ENCODE data around the gene CCDC184.

CCDC184 gene

DNA sequence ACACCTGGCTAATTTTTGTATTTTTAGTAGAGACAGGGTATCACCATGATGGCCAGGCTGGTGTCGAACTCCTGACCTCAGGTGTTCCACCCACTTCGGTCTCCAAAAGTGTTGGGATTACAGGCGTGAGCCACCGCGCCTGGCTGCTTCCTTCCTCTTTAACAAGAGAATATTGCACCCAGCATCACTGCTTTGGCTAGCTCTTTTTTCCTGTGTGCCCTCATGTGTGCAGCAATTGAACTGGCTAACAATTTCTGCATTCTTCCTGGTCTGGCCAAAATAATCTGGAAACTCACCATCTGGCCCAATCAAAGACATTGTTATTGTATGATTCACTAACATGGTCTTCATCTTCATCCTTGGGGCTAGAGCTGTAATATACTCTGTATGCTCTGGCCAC lies 23.4 kb upstream of the CCDC184 start:
- Histone ChIP-seq H3K36me3 (no peaks in the 10 kb centered on the region), H3K27me3 (peaks cover 0 to 4% of the 10 kb centered on the region in 2 donors), H3K4me3 (no peak overlapping the region), H3K27ac (no peak overlapping the region), H3K9me3 (no peaks in the 10 kb centered on the region), H3K4me1 (peaks cover 0 to 16% (median 12%) of the 10 kb centered on the region in 4 donors)
- intact Hi-C loops (cut with DNase I; ENCODE audit: low total_unique reads) = no loop called here
- TF ChIP-seq, protein P1, sequence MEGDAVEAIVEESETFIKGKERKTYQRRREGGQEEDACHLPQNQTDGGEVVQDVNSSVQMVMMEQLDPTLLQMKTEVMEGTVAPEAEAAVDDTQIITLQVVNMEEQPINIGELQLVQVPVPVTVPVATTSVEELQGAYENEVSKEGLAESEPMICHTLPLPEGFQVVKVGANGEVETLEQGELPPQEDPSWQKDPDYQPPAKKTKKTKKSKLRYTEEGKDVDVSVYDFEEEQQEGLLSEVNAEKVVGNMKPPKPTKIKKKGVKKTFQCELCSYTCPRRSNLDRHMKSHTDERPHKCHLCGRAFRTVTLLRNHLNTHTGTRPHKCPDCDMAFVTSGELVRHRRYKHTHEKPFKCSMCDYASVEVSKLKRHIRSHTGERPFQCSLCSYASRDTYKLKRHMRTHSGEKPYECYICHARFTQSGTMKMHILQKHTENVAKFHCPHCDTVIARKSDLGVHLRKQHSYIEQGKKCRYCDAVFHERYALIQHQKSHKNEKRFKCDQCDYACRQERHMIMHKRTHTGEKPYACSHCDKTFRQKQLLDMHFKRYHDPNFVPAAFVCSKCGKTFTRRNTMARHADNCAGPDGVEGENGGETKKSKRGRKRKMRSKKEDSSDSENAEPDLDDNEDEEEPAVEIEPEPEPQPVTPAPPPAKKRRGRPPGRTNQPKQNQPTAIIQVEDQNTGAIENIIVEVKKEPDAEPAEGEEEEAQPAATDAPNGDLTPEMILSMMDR (IDR thresholded peaks at IDR 0.05) = no peak
- DNase-seq = no peak

DNA sequence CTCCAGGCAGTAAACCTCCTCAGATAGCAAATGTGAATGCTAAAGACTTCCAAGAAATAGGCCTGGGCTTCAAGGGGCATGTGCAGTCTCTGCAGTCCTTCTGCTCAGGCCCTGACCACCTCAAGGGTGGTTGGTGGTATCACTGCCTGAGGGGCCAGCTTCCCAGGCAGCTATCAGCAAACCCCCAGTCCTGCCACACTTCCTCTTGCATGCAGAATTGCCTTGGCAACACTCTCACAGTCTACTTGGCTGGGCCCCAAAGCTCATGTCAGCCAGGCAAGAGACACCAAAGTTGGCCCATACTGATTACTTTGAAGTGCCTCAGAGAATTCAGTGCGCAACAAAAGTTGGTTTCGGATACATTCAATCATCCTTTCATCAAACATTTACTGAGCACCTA lies 22.6 kb upstream of the CCDC184 start:
- Histone ChIP-seq H3K9me3 (no peaks in the 10 kb centered on the region), H3K27ac (no peak overlapping the region), H3K4me1 (peaks cover 0 to 14% (median 11%) of the 10 kb centered on the region in 4 donors), H3K36me3 (no peaks in the 10 kb centered on the region), H3K27me3 (peaks cover 0 to 6% of the 10 kb centered on the region in 2 donors), H3K4me3 (no peak overlapping the region)
- DNase-seq = peak in 1 of 2 donors; percentile 35
- intact Hi-C loops (cut with DNase I; ENCODE audit: low total_unique reads) = no loop called here
- TF ChIP-seq, protein P1 (IDR thresholded peaks at IDR 0.05) = no peak

DNA sequence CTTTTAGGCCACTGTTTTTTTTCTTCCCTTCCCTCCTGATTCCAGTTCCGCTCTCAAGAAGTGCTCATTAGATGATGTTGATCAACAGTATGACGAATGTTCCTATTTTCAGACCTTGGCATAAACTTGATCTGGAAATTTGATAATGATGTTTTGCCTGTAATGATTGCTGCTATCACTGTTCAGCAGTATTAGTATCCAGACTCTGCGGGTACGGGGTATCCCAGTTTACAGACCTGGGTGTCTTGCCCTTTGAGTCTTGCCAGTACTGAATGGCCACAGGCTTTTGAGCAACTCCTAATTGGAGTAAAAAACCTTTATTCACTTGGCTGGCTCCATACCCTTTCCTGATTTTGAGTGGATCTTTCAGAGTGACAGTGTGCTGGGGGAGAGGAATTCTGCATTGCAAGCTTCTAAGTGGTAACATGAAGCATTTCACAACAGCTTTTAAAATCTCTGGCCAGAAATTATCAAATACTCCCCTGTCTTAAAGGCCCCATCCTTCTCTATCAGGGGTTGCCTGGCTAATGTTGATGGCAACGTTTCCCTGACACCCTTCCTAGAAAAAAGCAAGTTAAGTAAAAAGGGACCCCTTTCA lies 20.2 kb upstream of the CCDC184 start:
- H3K36me3 ChIP-seq = no peaks in the 10 kb centered on the region
- H3K27me3 ChIP-seq = peaks cover 0 to 15% of the 10 kb centered on the region in 2 donors
- intact Hi-C loops (cut with DNase I; ENCODE audit: low total_unique reads) = no loop called here
- TF ChIP-seq, protein P1 (IDR thresholded peaks at IDR 0.05) = no peak
- no peak overlapping the region for H3K4me3 ChIP-seq
- no peak for DNase-seq
- H3K4me1 ChIP-seq = no peaks in the 10 kb centered on the region
- no peak overlapping the region for H3K27ac ChIP-seq
- no peaks in the 10 kb centered on the region for H3K9me3 ChIP-seq

DNA sequence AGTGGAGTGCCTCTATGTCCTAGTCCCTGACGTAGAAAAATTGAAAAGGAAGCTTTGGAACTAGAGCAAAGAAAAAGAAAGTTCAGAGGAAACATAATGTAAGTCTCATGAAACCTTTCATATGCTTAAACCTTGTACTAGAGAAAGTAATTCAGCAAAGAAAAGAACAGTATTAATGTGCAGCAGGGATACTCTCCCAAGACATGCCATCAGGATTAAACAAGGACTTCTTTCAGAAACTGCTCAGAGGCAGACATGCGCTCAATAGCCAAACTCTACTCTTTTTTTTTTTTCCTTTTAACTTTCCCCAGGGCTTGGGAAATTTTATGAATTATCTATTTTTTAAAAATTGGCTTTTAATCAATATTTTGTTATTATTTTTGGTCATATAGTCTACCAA lies 19.0 kb upstream of the CCDC184 start:
- no peak overlapping the region for H3K4me3 ChIP-seq
- no peaks in the 10 kb centered on the region for H3K4me1 ChIP-seq
- intact Hi-C loops (cut with DNase I; ENCODE audit: low total_unique reads) = no loop called here
- DNase-seq = no peak
- no peaks in the 10 kb centered on the region for H3K9me3 ChIP-seq
- no peaks in the 10 kb centered on the region for H3K36me3 ChIP-seq
- H3K27me3 ChIP-seq = peaks cover 0 to 15% of the 10 kb centered on the region in 2 donors
- no peak overlapping the region for H3K27ac ChIP-seq
- TF ChIP-seq, protein P1 (IDR thresholded peaks at IDR 0.05) = no peak

DNA sequence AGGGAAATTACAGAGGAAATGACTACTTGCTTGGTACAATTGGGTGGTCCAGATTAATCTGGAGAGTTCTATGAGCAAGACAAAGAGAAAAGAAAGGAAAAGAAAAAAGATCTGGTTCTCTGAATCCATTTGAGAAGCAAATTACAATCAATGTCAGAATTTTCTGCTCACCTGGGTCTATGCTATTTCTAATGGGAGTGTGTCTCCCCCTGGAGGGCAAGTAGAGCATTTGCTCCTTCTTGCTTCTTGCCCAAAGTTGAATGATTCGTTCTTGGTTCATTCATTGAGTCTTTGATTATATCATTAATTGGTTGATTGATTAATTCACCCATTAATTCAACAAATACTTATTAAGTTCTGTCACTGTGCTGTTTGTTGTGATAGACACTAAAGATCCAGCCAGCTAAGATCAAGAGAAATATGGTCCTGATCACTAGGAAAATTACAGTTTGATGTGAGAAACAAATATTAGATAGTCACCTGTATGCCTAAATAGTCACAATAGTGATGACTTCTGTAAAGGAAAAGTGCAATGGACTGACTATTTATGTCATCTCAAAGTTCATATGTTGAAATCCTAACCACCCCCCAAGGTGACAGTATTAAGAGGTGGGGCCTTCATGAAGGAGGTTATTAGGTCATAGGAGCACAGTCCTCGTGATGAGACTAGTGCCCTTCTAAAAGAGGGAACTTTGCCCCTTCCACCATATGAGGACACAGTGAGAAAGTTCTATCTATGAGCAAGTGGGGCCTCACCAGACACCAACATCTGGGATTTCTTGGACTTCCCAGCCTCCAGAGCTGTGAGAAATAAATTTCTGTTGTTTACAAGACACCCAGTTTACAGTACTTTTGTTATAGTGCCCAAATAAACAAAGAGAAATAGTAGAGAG lies 18.1 kb upstream of the CCDC184 start:
- Histone ChIP-seq H3K27ac (no peak overlapping the region), H3K36me3 (no peaks in the 10 kb centered on the region), H3K27me3 (peaks cover 0 to 15% of the 10 kb centered on the region in 2 donors), H3K9me3 (no peaks in the 10 kb centered on the region), H3K4me1 (no peaks in the 10 kb centered on the region), H3K4me3 (no peak overlapping the region)
- TF ChIP-seq, protein P1 (IDR thresholded peaks at IDR 0.05) = peak; percentile 82 to 90
- intact Hi-C loops (cut with DNase I; ENCODE audit: low total_unique reads) = loop anchor here (5.0 kb wide), 1 partner anchor 83 kb away; no protein-coding TSS in a partner anchor
- no peak for DNase-seq

All from tibial artery (tissue), 4 donors.